A549 treated with AZD9567 at 1 μM for 4 hours (cell line): ENCODE measurements around the gene ETV4. TPM values are rescaled to one million over a fixed set of nuclear protein-coding genes. Genes with fewer than 3 reads are reported as not detected.

Source experiments
- total RNA-seq: library from RNA; stranded (reverse); fragments of 200-300 nt; extraction: Qiagen RNA extraction; gene quantifications from 5 replicates; pipeline ENCODE4 v1.2.3, GENCODE V29; 2022; ENCODE audit not compliant: insufficient read depth

The ETV4 gene
- total RNA-seq = 34.8 to 51.6 TPM (median 48.7 TPM) in 5 replicates

GRCh38 chr17:43546319-43547188 lies at the start of gene ETV4:
Gene ETV4, minus strand, starts transcription at chr17:43546340. Its CDS starts 723 bp downstream, at chr17:43545617.

GRCh38 chr17:43483674-43484551 lies 62.2 kb downstream of the ETV4 start, which contains the start of gene DHX8:
Gene DHX8, plus strand, starts transcription at chr17:43483975. Its CDS starts 63 bp downstream, at chr17:43484038.

Other genes with a start within 250 kb of the ETV4 start
- 17.6 to 25.1 TPM (median 21.4 TPM) in 5 replicates for gene ARL4D, start 147.3 kb downstream of the ETV4 start, total RNA-seq
- 39.8 to 40.6 TPM (median 40.1 TPM) in 5 replicates for gene DHX8, start 62.4 kb downstream of the ETV4 start, total RNA-seq
- gene MEOX1, start 115.6 kb upstream of the ETV4 start, total RNA-seq = not detected in 5 replicates
- not detected in 5 replicates for gene SOST, start 212.5 kb upstream of the ETV4 start, total RNA-seq
- 56.4 to 64.4 TPM (median 57.4 TPM) in 5 replicates for gene DUSP3, start 232.6 kb upstream of the ETV4 start, total RNA-seq
- gene CFAP97D1, start 234.1 kb upstream of the ETV4 start, total RNA-seq = 0.02 TPM in 2 of 5 replicates, not detected in the others